Activated CD8-positive, alpha-beta memory T cell treated with anti-CD3 and anti-CD28 coated beads, Interleukin-2, amount 50 U/mL, for 48 hours (primary cell): Measurements from ENCODE around the gene GNPDA1.
"Not testable (repeated sequence)": the region's sequence is repeated elsewhere in the genome, so short reads cannot be mapped to it uniquely, and the experiment has no call there.

Source experiments
- DNase-seq: peaks from one replicate; pipeline ENCODE4 v3.0.0-alpha.2; 2020

Gene GNPDA1

GRCh38 chr5:142012792-142013388 is at the start of gene GNPDA1:
GNPDA1 (minus strand) TSS chr5:142013027; CDS start chr5:142012035, 992 bp downstream.
- peak; percentile 86 for DNase-seq

- peak; percentile 6 for DNase-seq
Observed at GRCh38 chr5:142059304-142059940, 46.6 kb upstream of the GNPDA1 start.

GRCh38 chr5:142057697-142058056 is 44.9 kb upstream of the GNPDA1 start:
- no peak for DNase-seq

GRCh38 chr5:142056816-142057696 is 44.2 kb upstream of the GNPDA1 start:
- DNase-seq: no peak

- no peak for DNase-seq
Observed at GRCh38 chr5:142055301-142055700, 42.5 kb upstream of the GNPDA1 start.

- DNase-seq: no peak
Observed at GRCh38 chr5:142053426-142054151, 40.8 kb upstream of the GNPDA1 start.

- not testable (repeated sequence) for DNase-seq
Observed at GRCh38 chr5:142052026-142052425, 39.2 kb upstream of the GNPDA1 start.

- DNase-seq: no peak
Observed at GRCh38 chr5:142048272-142048671, 35.4 kb upstream of the GNPDA1 start.

GRCh38 chr5:142046191-142046590 is 33.4 kb upstream of the GNPDA1 start:
- no peak for DNase-seq

GRCh38 chr5:142040881-142041280 is 28.1 kb upstream of the GNPDA1 start:
- DNase-seq: peak; percentile 4

GRCh38 chr5:142040285-142040684 is 27.5 kb upstream of the GNPDA1 start:
- peak; percentile 7 for DNase-seq

GRCh38 chr5:142038735-142039134 is 25.9 kb upstream of the GNPDA1 start:
- no peak for DNase-seq

GRCh38 chr5:142037599-142037998 is 24.8 kb upstream of the GNPDA1 start:
- DNase-seq: not testable (repeated sequence)

GRCh38 chr5:142036918-142037317 is 24.1 kb upstream of the GNPDA1 start:
- DNase-seq: no peak

GRCh38 chr5:142034994-142035393 is 22.2 kb upstream of the GNPDA1 start:
- DNase-seq: peak; percentile 3

- peak; percentile 33 for DNase-seq
Observed at GRCh38 chr5:142033632-142034567, 21.1 kb upstream of the GNPDA1 start.

- peak; percentile 25 for DNase-seq
Observed at GRCh38 chr5:142032747-142033631, 20.2 kb upstream of the GNPDA1 start.

GRCh38 chr5:142032150-142032549 is 19.3 kb upstream of the GNPDA1 start:
- DNase-seq: no peak

- no peak for DNase-seq
Observed at GRCh38 chr5:142025637-142026036, 12.8 kb upstream of the GNPDA1 start.

GRCh38 chr5:142024771-142025304 is 12.0 kb upstream of the GNPDA1 start:
- peak; percentile 91 for DNase-seq

- no peak for DNase-seq
Observed at GRCh38 chr5:142023836-142024235, 11.0 kb upstream of the GNPDA1 start.
